ENCODE measurements around the gene ADAM12. TPM values are rescaled to one million over a fixed set of nuclear protein-coding genes. Genes with fewer than 3 reads are reported as not detected.

Gene ADAM12
- total RNA-seq, 1 donor from 2014 or later, result 0.98 TPM

DNA sequence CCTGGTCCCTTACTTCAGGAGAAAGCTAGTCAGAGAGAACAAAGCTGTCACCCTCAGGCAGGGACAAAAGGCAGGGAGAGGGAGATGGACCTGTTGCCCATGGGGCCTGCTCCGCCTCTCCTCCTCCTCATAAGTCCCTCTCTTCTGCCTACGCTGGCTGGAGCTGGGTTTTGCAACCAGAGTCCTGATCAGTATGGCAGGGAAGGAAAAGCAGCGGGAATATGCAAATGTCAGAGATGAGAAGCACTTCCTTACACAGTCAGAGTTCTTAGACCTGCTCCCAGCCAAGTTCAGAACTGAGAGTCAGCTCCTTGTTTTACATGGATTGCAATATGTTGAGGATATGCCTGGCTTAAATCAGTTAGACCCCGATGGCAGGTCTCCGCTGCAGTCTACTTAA lies 231.1 kb downstream of the ADAM12 start:
- TF ChIP-seq, protein P1, sequence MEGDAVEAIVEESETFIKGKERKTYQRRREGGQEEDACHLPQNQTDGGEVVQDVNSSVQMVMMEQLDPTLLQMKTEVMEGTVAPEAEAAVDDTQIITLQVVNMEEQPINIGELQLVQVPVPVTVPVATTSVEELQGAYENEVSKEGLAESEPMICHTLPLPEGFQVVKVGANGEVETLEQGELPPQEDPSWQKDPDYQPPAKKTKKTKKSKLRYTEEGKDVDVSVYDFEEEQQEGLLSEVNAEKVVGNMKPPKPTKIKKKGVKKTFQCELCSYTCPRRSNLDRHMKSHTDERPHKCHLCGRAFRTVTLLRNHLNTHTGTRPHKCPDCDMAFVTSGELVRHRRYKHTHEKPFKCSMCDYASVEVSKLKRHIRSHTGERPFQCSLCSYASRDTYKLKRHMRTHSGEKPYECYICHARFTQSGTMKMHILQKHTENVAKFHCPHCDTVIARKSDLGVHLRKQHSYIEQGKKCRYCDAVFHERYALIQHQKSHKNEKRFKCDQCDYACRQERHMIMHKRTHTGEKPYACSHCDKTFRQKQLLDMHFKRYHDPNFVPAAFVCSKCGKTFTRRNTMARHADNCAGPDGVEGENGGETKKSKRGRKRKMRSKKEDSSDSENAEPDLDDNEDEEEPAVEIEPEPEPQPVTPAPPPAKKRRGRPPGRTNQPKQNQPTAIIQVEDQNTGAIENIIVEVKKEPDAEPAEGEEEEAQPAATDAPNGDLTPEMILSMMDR (IDR thresholded peaks at IDR 0.05), result no peak
- Histone ChIP-seq H3K27ac (no peak overlapping the region), H3K4me1 (no peaks in the 10 kb centered on the region), H3K9me3 (no peaks in the 10 kb centered on the region), H3K36me3 (no peaks in the 10 kb centered on the region), H3K27me3 (peaks cover 3% of the 10 kb centered on the region), H3K4me3 (no peak overlapping the region)
- ATAC-seq (no peak), DNase-seq (no peak)
- intact Hi-C loops (cut with DNase I), result no loop called here

DNA sequence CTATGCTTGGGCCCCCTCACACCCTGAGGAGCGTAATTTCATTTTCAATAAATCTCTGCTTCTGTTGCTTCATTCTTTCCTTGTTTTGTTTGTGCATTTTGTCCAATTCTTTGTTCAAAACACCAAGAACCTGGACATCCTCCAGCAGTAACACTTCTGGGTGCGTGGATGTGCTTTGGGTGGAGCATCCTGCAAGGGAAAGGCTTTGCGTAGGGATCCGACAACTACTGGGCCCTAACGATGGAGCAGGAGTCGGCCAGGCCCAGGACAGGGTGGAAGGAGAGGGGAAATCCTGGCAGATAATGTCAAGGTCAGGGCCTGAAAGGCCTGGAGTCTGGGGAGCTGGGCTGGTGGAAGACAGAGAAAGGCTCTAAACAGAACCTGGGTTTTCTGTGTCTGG lies 231.8 kb downstream of the ADAM12 start:
- intact Hi-C loops (cut with DNase I), result no loop called here
- H3K4me3 ChIP-seq, result no peak overlapping the region
- H3K9me3 ChIP-seq, result no peaks in the 10 kb centered on the region
- TF ChIP-seq, protein P1 (IDR thresholded peaks at IDR 0.05), result no peak
- H3K4me1 ChIP-seq, result no peaks in the 10 kb centered on the region
- ATAC-seq, result no peak
- H3K36me3 ChIP-seq, result no peaks in the 10 kb centered on the region
- no peak overlapping the region for H3K27ac ChIP-seq
- no peak for DNase-seq
- H3K27me3 ChIP-seq, result peaks cover 3% of the 10 kb centered on the region

DNA sequence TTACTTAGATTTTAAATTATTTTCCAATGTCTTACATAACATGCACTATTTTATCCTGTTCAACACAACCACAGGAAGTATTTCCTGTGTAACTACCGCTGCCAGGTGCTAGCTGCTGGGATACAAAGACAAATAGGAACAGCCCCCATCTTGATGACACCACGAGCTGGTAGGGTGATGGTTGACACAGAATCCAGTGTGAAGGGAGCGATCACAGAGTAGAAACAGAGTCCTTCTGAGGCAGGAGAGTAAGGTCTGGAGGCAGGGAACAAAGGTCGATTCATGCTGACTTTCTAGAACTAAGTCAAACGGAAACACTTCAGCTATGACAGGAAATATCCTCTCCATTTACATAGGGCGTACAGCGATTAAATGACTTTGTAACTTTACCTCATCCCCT lies 232.3 kb downstream of the ADAM12 start:
- no peak for ATAC-seq
- intact Hi-C loops (cut with DNase I), result no loop called here
- H3K4me3 ChIP-seq, result no peak overlapping the region
- no peak overlapping the region for H3K27ac ChIP-seq
- no peaks in the 10 kb centered on the region for H3K9me3 ChIP-seq
- TF ChIP-seq, protein P1 (IDR thresholded peaks at IDR 0.05), result no peak
- no peaks in the 10 kb centered on the region for H3K36me3 ChIP-seq
- peaks cover 3% of the 10 kb centered on the region for H3K27me3 ChIP-seq
- DNase-seq, result no peak
- no peaks in the 10 kb centered on the region for H3K4me1 ChIP-seq

DNA sequence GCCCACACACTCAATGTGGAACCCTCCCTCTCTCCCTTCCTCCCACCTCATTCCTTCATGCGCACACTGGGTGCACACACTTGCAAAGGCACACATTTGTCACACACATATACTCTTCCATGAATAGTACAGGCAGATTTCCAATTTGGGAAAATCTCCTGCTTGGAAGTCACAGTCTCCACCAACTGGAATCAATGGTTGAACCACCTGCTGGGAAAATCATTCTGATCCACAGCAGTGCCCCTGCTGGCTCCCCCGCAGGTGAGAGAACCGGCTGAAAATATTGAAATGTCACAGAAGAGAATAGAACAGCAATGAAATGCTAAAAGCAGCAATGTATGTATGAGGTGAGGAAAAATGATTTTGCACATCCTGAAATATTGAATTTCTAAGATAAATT lies 232.7 kb downstream of the ADAM12 start:
- TF ChIP-seq, protein P1 (IDR thresholded peaks at IDR 0.05), result no peak
- no peaks in the 10 kb centered on the region for H3K36me3 ChIP-seq
- H3K4me1 ChIP-seq, result no peaks in the 10 kb centered on the region
- ATAC-seq (no peak), DNase-seq (no peak)
- no peaks in the 10 kb centered on the region for H3K9me3 ChIP-seq
- intact Hi-C loops (cut with DNase I), result no loop called here
- H3K4me3 ChIP-seq, result no peak overlapping the region
- peaks cover 3% of the 10 kb centered on the region for H3K27me3 ChIP-seq
- H3K27ac ChIP-seq, result no peak overlapping the region

DNA sequence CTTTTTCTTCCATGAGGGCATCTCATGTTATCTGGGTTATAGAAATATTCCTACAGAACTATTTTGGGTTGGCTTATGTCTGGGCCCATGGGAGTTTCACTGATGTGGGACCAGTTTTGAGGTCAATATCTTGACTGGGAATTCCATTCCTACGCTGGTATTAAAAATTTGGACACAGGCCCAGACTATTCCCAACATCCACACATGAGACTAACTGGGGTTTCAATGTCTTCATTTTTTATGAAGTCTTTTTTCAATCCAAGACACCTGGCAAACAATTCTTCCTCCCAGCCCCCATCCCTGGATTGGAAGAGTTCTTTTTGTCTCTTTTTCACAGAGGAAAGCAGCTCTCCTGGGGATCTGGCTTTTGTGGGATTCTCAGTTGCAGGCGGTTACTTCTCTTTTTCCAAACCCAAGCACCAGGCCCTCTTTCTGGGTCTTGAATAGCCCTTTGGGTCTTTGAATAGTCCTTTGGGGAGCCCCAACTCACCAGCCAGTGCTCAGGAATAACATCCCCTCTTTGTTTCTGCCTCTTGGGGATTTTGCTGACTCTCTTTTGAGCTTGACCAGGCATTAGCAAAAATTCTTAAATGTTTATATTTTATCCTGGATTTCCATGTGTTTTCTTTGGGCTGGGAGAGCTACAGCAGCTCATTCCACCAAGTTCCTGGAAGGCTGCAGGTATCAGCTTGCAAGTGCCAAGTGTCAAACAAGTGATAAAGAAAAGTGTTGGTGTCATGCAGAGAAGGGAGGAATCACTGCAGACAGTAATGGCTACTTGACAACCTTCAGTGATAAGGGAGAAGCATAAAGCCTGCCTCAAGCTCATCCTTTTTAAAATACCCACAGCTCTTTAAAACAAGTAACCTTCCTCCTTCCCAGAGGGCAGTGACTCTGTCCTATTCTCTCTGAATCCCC lies 234.3 kb downstream of the ADAM12 start:
- H3K9me3 ChIP-seq, result no peaks in the 10 kb centered on the region
- H3K36me3 ChIP-seq, result no peaks in the 10 kb centered on the region
- intact Hi-C loops (cut with DNase I), result no loop called here
- no peak overlapping the region for H3K4me3 ChIP-seq
- ATAC-seq (no peak), DNase-seq (no peak)
- TF ChIP-seq, protein P1 (IDR thresholded peaks at IDR 0.05), result no peak
- no peaks in the 10 kb centered on the region for H3K27me3 ChIP-seq
- no peak overlapping the region for H3K27ac ChIP-seq
- H3K4me1 ChIP-seq, result no peaks in the 10 kb centered on the region

Data from upper lobe of right lung (tissue), 1 donor.